Esophagus (tissue), 2 donors: Measurements from ENCODE around the gene ZKSCAN8. TPM values are rescaled to one million over a fixed set of nuclear protein-coding genes. Genes with fewer than 3 reads are reported as not detected.
A peak's percentile ranks its signal among the peaks of the same experiment; 100 is the strongest.

Experiments used
- H3K27ac ChIP-seq, 2 donors: one replicate each; pipeline ENCODE4 v1.5.1; 2013; ENCODE audit warnings: low read depth in 2 of 2, mild to moderate bottlenecking in 2 of 2, inconsistent platforms in 1 of 2, low read length in 1 of 2, moderate library complexity in 1 of 2
- H3K27me3 ChIP-seq, 2 donors: one replicate each; pipeline ENCODE4 v1.6.1; 2013; ENCODE audit warnings: low read length in 2 of 2, control low read depth in 1 of 2, mild to moderate bottlenecking in 1 of 2; ENCODE audit not compliant: insufficient read depth in 2 of 2, control insufficient read depth in 1 of 2
- H3K36me3 ChIP-seq, 2 donors: one replicate each; pipeline ENCODE4 v1.6.1; 2013; ENCODE audit warnings: low read length in 1 of 2; ENCODE audit not compliant: control insufficient read depth in 2 of 2, insufficient read depth in 2 of 2
- H3K4me1 ChIP-seq, 2 donors: one replicate each; pipeline ENCODE4 v1.6.1; 2013; ENCODE audit warnings: low read length in 1 of 2; ENCODE audit not compliant: control insufficient read depth in 2 of 2, insufficient read depth in 2 of 2
- H3K4me3 ChIP-seq, 2 donors: one replicate each; pipeline ENCODE4 v1.5.1; 2013; ENCODE audit warnings: low read length in 2 of 2, mild to moderate bottlenecking in 2 of 2, low read depth in 1 of 2, moderate library complexity in 1 of 2
- H3K9me3 ChIP-seq, 2 donors: one replicate each; pipeline ENCODE4 v1.6.1; 2013; ENCODE audit warnings: mild to moderate bottlenecking in 2 of 2, low read depth in 1 of 2, low read length in 1 of 2, moderate library complexity in 1 of 2; ENCODE audit not compliant: control insufficient read depth in 2 of 2, insufficient read depth in 1 of 2
- WGBS, 2 donors: extraction: QIAGEN DNeasy Blood & Tissue Kit; methylation state at CpG; one replicate each; pipeline ENCODE4 v1.1.7; 2013; 5-methylcytosine and 5-hydroxymethylcytosine counted together
- polyA plus RNA-seq, 2 donors: library from polyadenylated mRNA; stranded (reverse); fragments of 200-250 nt; gene quantifications; one replicate each; pipeline ENCODE4 v1.2.3, GENCODE V29; 2013
- donor health status: healthy with polysubstance abuse.
- donor health status: Bipolar disorder and iron deficiency.

ZKSCAN8 gene
- polyA plus RNA-seq, 2 donors: 1.7 to 2.7 TPM

DNA sequence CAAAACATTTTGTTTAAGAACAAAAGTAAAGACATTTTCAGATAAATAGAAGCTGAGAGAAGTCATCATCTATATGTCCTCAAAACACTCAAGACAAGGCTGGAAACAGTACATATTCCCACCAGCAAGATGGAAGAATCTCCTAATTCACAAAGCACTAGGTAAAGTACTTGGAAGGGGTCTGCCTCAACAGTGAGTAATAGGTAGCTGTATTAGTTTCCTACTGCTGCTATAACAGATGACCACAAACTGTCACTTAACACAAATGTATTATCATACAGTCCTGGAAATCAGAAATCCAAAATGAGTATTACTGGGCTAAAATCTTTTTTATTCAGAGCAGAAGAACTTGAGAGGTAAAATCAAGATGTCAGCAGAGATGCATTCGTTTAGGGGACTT, 40.6 kb downstream of the ZKSCAN8 start:
- H3K4me3 ChIP-seq: no peak overlapping the region
- H3K27me3 ChIP-seq: no peaks in the 10 kb centered on the region
- no peak overlapping the region for H3K27ac ChIP-seq
- no peaks in the 10 kb centered on the region for H3K36me3 ChIP-seq
- 66 to 67% methylated on average over 1 of the region's 1 CpG for WGBS, 2 donors
- peaks cover under 1 to 1% of the 10 kb centered on the region in 2 donors for H3K9me3 ChIP-seq
- no peaks in the 10 kb centered on the region for H3K4me1 ChIP-seq

DNA sequence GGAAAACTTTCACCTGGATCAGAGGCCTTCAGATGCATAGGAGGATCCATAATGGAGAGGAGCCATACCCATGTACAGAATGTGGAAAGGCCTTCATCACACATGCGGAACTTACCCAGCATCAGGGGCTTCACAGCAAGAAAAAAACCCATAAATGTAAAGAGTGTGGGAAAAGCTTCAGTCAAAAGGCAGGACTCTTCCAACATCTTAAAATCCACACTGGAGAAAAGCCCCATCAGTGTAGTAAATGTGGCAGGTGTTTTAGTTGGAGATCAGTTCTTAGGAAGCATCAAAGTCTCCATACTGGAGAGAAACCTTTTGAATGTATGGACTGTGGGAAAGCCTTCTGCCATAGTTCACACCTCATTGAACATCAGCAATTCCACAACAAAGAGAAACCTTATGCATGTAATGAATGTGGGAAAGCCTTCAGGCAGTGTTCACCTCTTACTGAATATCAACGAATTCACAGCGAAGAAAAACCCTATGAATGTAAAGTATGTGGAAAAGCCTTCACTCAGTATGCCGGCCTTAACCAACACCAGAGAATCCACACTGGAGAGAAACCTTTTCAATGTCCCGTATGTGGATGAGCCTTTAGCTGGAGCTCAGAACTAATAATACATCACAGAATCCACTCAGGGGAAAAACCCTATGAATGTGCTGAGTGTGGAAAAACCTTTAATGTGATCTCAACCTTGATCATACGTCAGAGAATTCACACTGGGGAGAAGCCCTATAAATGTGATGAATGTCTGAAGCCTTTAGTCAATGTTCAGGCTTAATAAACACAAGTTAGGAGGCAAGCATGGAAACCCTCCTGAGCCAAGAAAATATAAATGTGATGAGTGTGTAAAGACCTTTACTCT, 46.7 kb downstream of the ZKSCAN8 start:
- H3K27ac ChIP-seq: no peak overlapping the region
- peaks cover 10 to 14% of the 10 kb centered on the region in 2 donors for H3K9me3 ChIP-seq
- H3K4me1 ChIP-seq: no peaks in the 10 kb centered on the region
- no peaks in the 10 kb centered on the region for H3K36me3 ChIP-seq
- WGBS, 2 donors: 81 to 82% methylated on average over 6 of the region's 6 CpGs
- H3K4me3 ChIP-seq: no peak overlapping the region
- no peaks in the 10 kb centered on the region for H3K27me3 ChIP-seq

- no peak overlapping the region for H3K4me3 ChIP-seq
- peaks cover 0 to 8% of the 10 kb centered on the region in 2 donors for H3K9me3 ChIP-seq
- no peak overlapping the region for H3K27ac ChIP-seq
- WGBS, 2 donors: 61 to 63% methylated on average over 1 of the region's 1 CpG
- H3K36me3 ChIP-seq: no peaks in the 10 kb centered on the region
- H3K4me1 ChIP-seq: no peaks in the 10 kb centered on the region
- peaks cover 0 to 3% of the 10 kb centered on the region in 2 donors for H3K27me3 ChIP-seq
These were observed 58.3 kb downstream of the ZKSCAN8 start for GRCh38 chr6:28200020-28200419.

GRCh38 chr6:28203201-28203600, 61.5 kb downstream of the ZKSCAN8 start:
- Histone ChIP-seq H3K27ac (no peak overlapping the region), H3K27me3 (peaks cover 4 to 12% of the 10 kb centered on the region in 2 donors), H3K36me3 (no peaks in the 10 kb centered on the region), H3K9me3 (peaks cover 0 to 8% of the 10 kb centered on the region in 2 donors), H3K4me3 (no peak overlapping the region), H3K4me1 (peaks cover 0 to 3% of the 10 kb centered on the region in 2 donors)
- 36 to 39% methylated on average over 4 of the region's 4 CpGs for WGBS, 2 donors

DNA sequence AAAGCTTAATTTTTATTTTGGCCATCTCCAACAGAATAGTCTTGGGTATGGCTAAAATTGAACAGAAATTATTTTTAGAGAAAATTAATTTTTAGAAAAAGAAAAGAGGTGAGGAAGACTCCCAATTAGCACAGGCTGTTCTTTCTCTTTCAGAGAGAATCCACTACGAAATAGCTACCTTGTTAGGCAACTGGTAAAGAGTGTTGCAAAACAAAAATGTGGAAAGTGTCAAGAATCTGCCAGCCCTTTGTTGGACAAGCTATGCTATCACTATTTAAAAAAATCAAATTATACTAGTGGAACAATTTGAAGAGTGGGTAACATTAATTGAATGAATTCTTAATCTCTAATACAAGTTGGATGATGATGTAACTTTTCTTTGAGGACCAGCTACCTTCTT, 64.2 kb downstream of the ZKSCAN8 start:
- peaks cover 0 to 3% of the 10 kb centered on the region in 2 donors for H3K4me1 ChIP-seq
- H3K9me3 ChIP-seq: peaks cover 0 to 5% of the 10 kb centered on the region in 2 donors
- H3K4me3 ChIP-seq: no peak overlapping the region
- peaks cover 4 to 21% of the 10 kb centered on the region in 2 donors for H3K27me3 ChIP-seq
- H3K36me3 ChIP-seq: no peaks in the 10 kb centered on the region
- WGBS, 2 donors: 57 to 62% methylated on average over 1 of the region's 1 CpG
- no peak overlapping the region for H3K27ac ChIP-seq

DNA sequence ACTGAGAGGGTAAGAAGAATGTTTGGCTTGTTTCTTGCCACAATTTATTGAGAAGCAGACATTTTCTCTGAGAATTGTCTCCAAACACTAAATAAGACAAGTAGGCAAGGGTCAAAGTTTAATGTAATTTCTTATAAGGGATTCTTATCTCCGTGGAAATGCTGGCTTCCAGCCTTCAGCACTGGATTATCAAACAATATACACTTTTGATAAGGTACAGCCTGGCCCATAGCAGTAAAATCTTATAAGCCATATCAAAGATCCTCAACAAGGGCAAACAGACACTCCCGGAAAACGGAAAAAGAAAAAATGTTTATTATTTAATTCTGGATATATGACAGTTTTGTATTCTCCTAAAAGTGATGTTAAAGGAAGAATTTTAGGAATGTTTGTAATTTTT, 64.8 kb downstream of the ZKSCAN8 start:
- peaks cover 0 to 3% of the 10 kb centered on the region in 2 donors for H3K4me1 ChIP-seq

DNA sequence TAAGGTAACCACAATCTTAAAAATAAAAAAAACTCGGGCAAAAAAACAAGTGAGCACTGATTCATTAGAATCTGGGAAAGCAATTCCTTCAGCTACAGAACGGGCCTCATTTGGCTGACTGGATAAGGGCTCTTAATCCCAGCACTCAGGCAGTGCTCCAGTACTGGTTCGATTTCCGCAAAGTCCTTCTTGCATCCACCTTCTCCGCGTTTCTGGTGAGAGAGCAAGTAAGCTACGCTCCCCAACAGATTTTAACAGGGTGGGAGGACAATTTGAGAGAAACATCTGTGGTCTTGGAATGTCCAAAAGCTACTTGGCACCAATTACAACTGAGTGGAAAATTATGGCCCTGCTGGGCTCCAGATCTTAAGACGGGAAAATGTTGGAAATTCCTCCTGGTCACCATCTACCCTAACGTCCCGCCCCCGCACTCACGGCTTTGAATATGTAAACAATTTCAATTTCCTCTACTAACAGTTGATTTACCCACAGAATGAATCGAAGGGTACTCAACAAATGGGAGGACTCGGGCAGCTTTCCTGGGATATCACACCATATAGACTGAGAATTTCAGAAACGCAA, 65.3 kb downstream of the ZKSCAN8 start:
- peaks cover 0 to 5% of the 10 kb centered on the region in 2 donors for H3K9me3 ChIP-seq
- H3K4me3 ChIP-seq: peak overlapping the region in 1 of 2 donors; percentile 44
- no peak overlapping the region for H3K27ac ChIP-seq
- peaks cover 0 to 3% of the 10 kb centered on the region in 2 donors for H3K4me1 ChIP-seq
- H3K27me3 ChIP-seq: peaks cover 4 to 24% of the 10 kb centered on the region in 2 donors
- H3K36me3 ChIP-seq: no peaks in the 10 kb centered on the region
- 12% methylated on average over 15 of the region's 15 CpGs for WGBS, 2 donors

More for the DNA sequence above, 64.8 kb downstream of the ZKSCAN8 start:
- no peak overlapping the region for H3K4me3 ChIP-seq
- 42 to 44% methylated on average over 3 of the region's 3 CpGs for WGBS, 2 donors
- H3K27me3 ChIP-seq: peaks cover 4 to 24% of the 10 kb centered on the region in 2 donors
- peaks cover 0 to 5% of the 10 kb centered on the region in 2 donors for H3K9me3 ChIP-seq
- no peak overlapping the region for H3K27ac ChIP-seq
- no peaks in the 10 kb centered on the region for H3K36me3 ChIP-seq

GRCh38 chr6:28207510-28208110, 65.9 kb downstream of the ZKSCAN8 start:
- H3K4me1 ChIP-seq: peaks cover 0 to 3% of the 10 kb centered on the region in 2 donors
- H3K36me3 ChIP-seq: no peaks in the 10 kb centered on the region
- peaks cover 0 to 5% of the 10 kb centered on the region in 2 donors for H3K9me3 ChIP-seq
- H3K27me3 ChIP-seq: peaks cover 4 to 24% of the 10 kb centered on the region in 2 donors
- H3K27ac ChIP-seq: no peak overlapping the region
- peak overlapping the region in 1 of 2 donors; percentile 44 for H3K4me3 ChIP-seq
- WGBS, 2 donors: 5% methylated on average over 35 of the region's 35 CpGs

- peak overlapping the region in 1 of 2 donors; percentile 44 for H3K4me3 ChIP-seq
- H3K9me3 ChIP-seq: peaks cover 0 to 3% of the 10 kb centered on the region in 2 donors
- WGBS, 2 donors: 13 to 16% methylated on average over 23 of the region's 23 CpGs
- no peaks in the 10 kb centered on the region for H3K36me3 ChIP-seq
- no peak overlapping the region for H3K27ac ChIP-seq
- H3K27me3 ChIP-seq: peaks cover 4 to 24% of the 10 kb centered on the region in 2 donors
- H3K4me1 ChIP-seq: peaks cover 0 to 3% of the 10 kb centered on the region in 2 donors
These were observed 66.5 kb downstream of the ZKSCAN8 start for GRCh38 chr6:28208111-28208659.
